OCI-LY1 (cell line): Measurements from ENCODE around the gene TOM1L2.

Experiments
- CTCF ChIP-seq: fragments of 200-600 bp; sonication (generic), shearing (Covaris generic); IDR thresholded peaks from 2 replicates; pipeline ENCODE4 v1.5.1; 2017; ENCODE audit warnings: mild to moderate bottlenecking, antibody characterized with exemption, low read length, moderate library complexity, mixed read lengths
- EZH2 ChIP-seq: fragments of 200-600 bp; sonication (generic), shearing (Covaris generic); IDR thresholded peaks from 2 replicates; pipeline ENCODE4 v1.8.0; 2017; ENCODE audit warnings: borderline replicate concordance, mixed run types, mild to moderate bottlenecking, antibody characterized with exemption, low read length, moderate library complexity, mixed read lengths

DNA sequence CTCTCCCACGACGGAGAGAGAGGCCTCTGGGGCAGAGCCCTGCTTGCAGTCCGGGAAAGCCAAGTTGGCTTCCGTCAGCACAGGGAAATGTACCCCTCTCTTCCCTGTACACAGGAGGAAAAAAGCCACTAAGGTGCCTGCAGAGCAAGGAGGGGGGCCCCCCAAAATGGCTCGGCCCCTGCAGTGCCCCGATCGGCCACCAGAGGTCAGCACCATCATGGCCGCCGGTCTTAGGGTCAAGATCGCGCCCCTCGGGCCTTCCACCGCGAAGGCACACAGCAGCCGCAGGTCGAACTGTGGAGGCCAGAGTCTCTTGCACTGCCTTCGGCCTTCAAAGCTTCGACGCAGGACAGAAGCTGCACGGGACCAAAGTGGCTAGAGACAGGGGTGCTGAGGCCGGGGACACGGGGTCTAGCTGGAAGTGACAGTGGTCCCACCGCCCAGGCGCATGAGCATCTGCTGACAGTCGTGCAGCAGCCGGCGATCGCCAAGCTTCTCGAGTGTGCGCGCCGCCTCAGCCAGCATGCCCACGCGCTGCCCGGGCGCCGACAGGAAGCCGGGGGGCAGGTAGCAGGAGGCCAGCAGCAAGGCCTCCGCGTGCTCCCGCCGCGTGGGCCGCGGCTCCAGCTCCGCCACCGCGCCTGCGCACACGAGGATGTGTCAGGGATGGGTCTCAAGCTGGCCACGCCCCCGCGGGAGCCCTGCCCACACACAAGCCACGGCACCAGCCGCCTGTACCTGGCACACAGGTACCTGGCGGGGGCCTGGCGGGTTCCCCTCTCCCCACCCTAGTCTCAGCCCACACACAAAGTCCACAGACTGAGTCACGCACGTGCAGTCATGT, 159.8 kb downstream of the TOM1L2 start:
- TF ChIP-seq EZH2 (no peak), CTCF (peak; percentile 97)
